ENCODE data around the gene DENND6B.

The DENND6B gene

GRCh38 chr22:50304528-50305392, 22.1 kb downstream of the DENND6B start:
- no peak for DNase-seq (ENCODE audit: low read depth in 1 of 2, low spot score in 1 of 2)

- DNase-seq (ENCODE audit: low read depth in 1 of 2, low spot score in 1 of 2): no peak
These were observed 22.8 kb downstream of the DENND6B start for GRCh38 chr22:50303848-50304527.

- DNase-seq (ENCODE audit: low read depth in 1 of 2, low spot score in 1 of 2): no peak
These were observed 23.3 kb downstream of the DENND6B start for GRCh38 chr22:50303515-50303847.

- DNase-seq (ENCODE audit: low read depth in 1 of 2, low spot score in 1 of 2): no peak
These were observed 24.2 kb downstream of the DENND6B start for GRCh38 chr22:50302564-50302963.

GRCh38 chr22:50302041-50302541, 24.7 kb downstream of the DENND6B start:
- DNase-seq (ENCODE audit: low read depth in 1 of 2, low spot score in 1 of 2): no peak

GRCh38 chr22:50301581-50301991, 25.2 kb downstream of the DENND6B start:
- no peak for DNase-seq (ENCODE audit: low read depth in 1 of 2, low spot score in 1 of 2)

- no peak for DNase-seq (ENCODE audit: low read depth in 1 of 2, low spot score in 1 of 2)
These were observed 26.1 kb downstream of the DENND6B start for GRCh38 chr22:50300620-50301257.

- no peak for DNase-seq (ENCODE audit: low read depth in 1 of 2, low spot score in 1 of 2)
These were observed 26.8 kb downstream of the DENND6B start for GRCh38 chr22:50299785-50300619.

GRCh38 chr22:50298937-50299784, 27.7 kb downstream of the DENND6B start:
- DNase-seq (ENCODE audit: low read depth in 1 of 2, low spot score in 1 of 2): no peak

GRCh38 chr22:50298266-50298637, 28.6 kb downstream of the DENND6B start:
- no peak for DNase-seq (ENCODE audit: low read depth in 1 of 2, low spot score in 1 of 2)

- DNase-seq (ENCODE audit: low read depth in 1 of 2, low spot score in 1 of 2): no peak
These were observed 29.1 kb downstream of the DENND6B start for GRCh38 chr22:50297510-50298265.

- no peak for DNase-seq (ENCODE audit: low read depth in 1 of 2, low spot score in 1 of 2)
These were observed 29.9 kb downstream of the DENND6B start for GRCh38 chr22:50296658-50297490.

GRCh38 chr22:50294319-50294656, 32.5 kb downstream of the DENND6B start:
- DNase-seq (ENCODE audit: low read depth in 1 of 2, low spot score in 1 of 2): no peak

- DNase-seq (ENCODE audit: low read depth in 1 of 2, low spot score in 1 of 2): no peak
These were observed 33.1 kb downstream of the DENND6B start for GRCh38 chr22:50293441-50294318.

- no peak for DNase-seq (ENCODE audit: low read depth in 1 of 2, low spot score in 1 of 2)
These were observed 34.0 kb downstream of the DENND6B start for GRCh38 chr22:50292643-50293440.

- no peak for DNase-seq (ENCODE audit: low read depth in 1 of 2, low spot score in 1 of 2)
These were observed 36.7 kb downstream of the DENND6B start for GRCh38 chr22:50289942-50290630.
